ENCODE results near the gene CLMN.

Gene CLMN

GRCh38 chr14:95304342-95304741, 15.4 kb downstream of the CLMN start:
- DNase-seq (ENCODE audit: low read depth in 2 of 2): no peak

- no peak for DNase-seq (ENCODE audit: low read depth in 2 of 2)
Observed at GRCh38 chr14:95303552-95303951, 16.2 kb downstream of the CLMN start.

GRCh38 chr14:95302667-95303506, 16.8 kb downstream of the CLMN start:
- no peak for DNase-seq (ENCODE audit: low read depth in 2 of 2)

GRCh38 chr14:95301527-95302187, 18.1 kb downstream of the CLMN start:
- no peak for DNase-seq (ENCODE audit: low read depth in 2 of 2)

DNA sequence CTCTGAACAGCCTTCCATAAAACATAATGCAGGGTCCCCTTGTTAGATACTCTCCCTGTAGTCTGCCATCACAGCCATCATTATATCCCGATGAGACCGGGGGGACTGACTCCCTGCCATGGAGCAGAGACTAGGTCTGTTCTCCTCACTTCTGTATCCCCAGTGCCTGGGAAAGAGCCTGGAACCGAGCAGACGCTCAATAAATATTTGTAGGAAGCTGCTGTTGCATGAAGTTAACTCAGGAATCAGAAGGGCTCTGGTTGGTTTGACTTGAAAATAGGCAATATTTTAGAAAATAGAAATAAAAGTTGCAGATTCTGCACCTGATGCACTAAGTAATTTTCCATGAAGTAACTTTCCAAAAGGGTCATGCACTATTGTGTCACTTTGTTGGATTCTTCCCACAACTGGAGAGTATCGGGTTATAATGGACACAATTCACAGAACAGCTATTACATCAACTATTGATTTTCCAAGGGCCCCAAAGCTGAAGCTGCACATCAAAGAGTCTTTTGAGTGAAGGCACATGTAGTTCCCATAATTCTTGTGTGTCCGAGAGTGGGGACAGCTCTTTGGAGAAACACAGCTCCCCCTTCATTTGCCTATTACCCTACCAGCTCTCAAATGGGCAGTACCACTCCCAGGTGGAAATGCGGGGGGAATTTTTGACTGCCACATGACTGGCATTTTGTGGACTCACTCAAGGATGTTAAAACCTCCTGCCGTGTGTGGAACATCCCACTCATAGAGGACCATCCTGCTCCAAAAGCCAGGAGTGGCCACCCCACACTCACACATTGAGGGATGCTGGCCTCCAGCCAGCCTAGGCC, 18.8 kb downstream of the CLMN start:
- no peak for DNase-seq (ENCODE audit: low read depth in 2 of 2)

DNA sequence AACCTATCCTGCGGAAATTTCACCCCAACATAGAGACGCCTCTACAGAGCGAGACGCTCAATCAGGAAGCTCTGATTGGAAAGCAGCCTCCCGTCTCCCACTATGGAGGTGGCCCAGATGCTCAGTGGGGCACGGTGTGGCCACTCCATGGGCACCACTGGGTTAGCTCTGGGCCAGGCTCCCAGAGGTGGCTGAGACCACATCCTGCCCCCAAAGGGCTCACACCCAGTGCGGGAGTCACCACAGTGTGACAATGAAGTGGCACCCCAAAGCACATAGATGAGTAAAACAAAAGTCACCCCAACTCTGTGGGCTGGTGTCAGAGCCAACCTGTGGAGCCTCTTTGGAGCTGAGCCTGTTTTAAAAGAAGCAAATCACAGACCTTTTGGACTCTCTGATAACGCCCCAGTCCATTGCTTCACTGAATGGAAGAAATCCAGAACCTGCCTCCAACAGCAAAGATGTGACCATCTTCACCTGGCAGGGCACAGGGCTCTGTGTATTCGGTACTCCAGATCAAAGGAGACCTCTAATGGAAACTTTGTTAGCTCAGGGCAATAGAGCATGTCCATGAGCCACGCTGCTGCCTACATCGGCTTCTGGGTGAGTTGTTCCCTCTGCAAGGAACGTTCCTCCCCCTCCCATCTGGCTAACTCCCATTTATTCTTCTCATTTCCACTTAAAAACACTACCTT, 19.6 kb downstream of the CLMN start:
- no peak for DNase-seq (ENCODE audit: low read depth in 2 of 2)

GRCh38 chr14:95299271-95299670, 20.4 kb downstream of the CLMN start:
- DNase-seq (ENCODE audit: low read depth in 2 of 2): no peak

GRCh38 chr14:95297832-95298231, 21.9 kb downstream of the CLMN start:
- no peak for DNase-seq (ENCODE audit: low read depth in 2 of 2)

DNA sequence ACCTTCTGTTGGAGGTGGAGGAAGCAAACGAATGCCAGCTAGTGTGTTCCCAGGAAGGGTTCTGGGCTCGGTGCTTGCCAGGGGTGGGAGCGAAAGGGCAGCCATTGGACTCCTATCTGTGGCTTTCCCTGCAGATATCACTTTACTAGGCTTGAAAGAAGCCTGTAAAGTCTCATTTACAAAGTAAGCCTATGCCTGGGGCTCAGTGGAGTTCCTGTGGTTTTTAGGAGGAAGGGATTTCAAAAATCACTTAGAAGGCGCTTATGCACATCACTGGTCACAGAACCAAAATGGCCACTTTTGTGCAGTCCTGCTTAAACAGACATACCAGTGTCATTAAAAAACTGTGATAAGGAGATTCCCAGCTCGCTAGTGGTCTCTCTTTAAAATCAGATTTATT, 22.7 kb downstream of the CLMN start:
- DNase-seq (ENCODE audit: low read depth in 2 of 2): no peak

- no peak for DNase-seq (ENCODE audit: low read depth in 2 of 2)
Observed at GRCh38 chr14:95295600-95296376, 23.9 kb downstream of the CLMN start.

- DNase-seq (ENCODE audit: low read depth in 2 of 2): no peak
Observed at GRCh38 chr14:95294834-95295599, 24.7 kb downstream of the CLMN start.

- no peak for DNase-seq (ENCODE audit: low read depth in 2 of 2)
Observed at GRCh38 chr14:95294320-95294719, 25.4 kb downstream of the CLMN start.

DNA sequence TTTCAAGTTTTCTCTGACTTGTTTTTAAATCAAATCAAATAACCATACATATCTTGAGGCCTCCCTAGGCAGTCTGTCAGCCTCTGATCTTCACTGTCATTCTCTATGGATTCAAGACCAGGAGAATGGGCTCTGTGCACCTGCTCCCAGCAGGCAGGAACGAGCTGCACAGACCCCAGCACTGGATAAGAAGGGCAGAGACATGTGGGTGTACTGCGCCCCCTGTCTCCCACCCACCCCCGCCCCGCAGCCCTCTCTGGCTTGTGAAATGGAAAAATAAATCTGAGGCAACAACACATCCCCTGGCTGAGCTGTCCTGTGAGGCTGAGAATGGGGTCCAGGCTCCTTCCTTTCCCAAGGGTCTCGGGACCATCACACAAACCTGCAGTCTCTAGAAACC, 26.3 kb downstream of the CLMN start:
- no peak for DNase-seq (ENCODE audit: low read depth in 2 of 2)

GRCh38 chr14:95292660-95293425, 26.9 kb downstream of the CLMN start:
- no peak for DNase-seq (ENCODE audit: low read depth in 2 of 2)

GRCh38 chr14:95291859-95292542, 27.7 kb downstream of the CLMN start:
- no peak for DNase-seq (ENCODE audit: low read depth in 2 of 2)

GRCh38 chr14:95290871-95291431, 28.8 kb downstream of the CLMN start:
- no peak for DNase-seq (ENCODE audit: low read depth in 2 of 2)

GRCh38 chr14:95290021-95290420, 29.7 kb downstream of the CLMN start:
- no peak for DNase-seq (ENCODE audit: low read depth in 2 of 2)

- no peak for DNase-seq (ENCODE audit: low read depth in 2 of 2)
Observed at GRCh38 chr14:95289323-95290010, 30.2 kb downstream of the CLMN start.

Data from activated CD8-positive, alpha-beta memory T cell treated with anti-CD3 and anti-CD28 coated beads for 4 hours (primary cell).